Measurements from ENCODE around the gene NXPE3.
A peak's percentile ranks its signal among the peaks of the same experiment; 100 is the strongest.

NXPE3 gene

DNA sequence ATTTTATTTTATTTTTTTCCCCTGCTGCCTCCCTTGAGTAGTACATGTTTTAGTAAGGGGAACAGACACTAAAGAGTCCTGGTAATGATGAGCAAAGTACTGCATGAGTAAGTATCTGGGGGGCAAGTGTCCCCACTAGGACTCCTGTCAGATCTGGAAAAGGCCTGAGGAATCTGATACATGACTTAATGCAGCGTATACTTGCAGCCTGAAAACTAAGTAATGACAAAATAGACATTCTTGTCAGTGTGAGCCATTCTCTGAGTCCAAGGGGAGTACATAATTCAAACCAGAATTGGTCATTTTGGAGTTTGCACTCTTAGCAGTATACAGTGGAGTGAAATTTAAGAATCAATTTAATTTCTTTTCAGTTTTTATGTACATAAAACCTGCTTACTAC lies 27.5 kb downstream of the NXPE3 start:
- TF ChIP-seq MYC (IDR thresholded peaks at IDR 0.05; ENCODE audit: low read depth, low read length), result no peak
- TF ChIP-seq, protein P1, sequence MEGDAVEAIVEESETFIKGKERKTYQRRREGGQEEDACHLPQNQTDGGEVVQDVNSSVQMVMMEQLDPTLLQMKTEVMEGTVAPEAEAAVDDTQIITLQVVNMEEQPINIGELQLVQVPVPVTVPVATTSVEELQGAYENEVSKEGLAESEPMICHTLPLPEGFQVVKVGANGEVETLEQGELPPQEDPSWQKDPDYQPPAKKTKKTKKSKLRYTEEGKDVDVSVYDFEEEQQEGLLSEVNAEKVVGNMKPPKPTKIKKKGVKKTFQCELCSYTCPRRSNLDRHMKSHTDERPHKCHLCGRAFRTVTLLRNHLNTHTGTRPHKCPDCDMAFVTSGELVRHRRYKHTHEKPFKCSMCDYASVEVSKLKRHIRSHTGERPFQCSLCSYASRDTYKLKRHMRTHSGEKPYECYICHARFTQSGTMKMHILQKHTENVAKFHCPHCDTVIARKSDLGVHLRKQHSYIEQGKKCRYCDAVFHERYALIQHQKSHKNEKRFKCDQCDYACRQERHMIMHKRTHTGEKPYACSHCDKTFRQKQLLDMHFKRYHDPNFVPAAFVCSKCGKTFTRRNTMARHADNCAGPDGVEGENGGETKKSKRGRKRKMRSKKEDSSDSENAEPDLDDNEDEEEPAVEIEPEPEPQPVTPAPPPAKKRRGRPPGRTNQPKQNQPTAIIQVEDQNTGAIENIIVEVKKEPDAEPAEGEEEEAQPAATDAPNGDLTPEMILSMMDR (IDR thresholded peaks at IDR 0.05; ENCODE audit: low read depth, low read length), result no peak
- no peak for TF ChIP-seq MAX (IDR thresholded peaks at IDR 0.05; ENCODE audit: low read depth, low read length)
- TF ChIP-seq POLR2A (IDR thresholded peaks at IDR 0.05; ENCODE audit: extremely low read depth, insufficient read length), result no peak
- H3K4me3 ChIP-seq (ENCODE audit: low read depth, low read length), result no peak overlapping the region
- no peak for DNase-seq (ENCODE audit: low read depth)

- H3K4me3 ChIP-seq (ENCODE audit: low read depth, low read length), result no peak overlapping the region
- TF ChIP-seq MAX (IDR thresholded peaks at IDR 0.05; ENCODE audit: low read depth, low read length) (no peak), MYC (IDR thresholded peaks at IDR 0.05; ENCODE audit: low read depth, low read length) (no peak), POLR2A (IDR thresholded peaks at IDR 0.05; ENCODE audit: extremely low read depth, insufficient read length) (no peak)
- TF ChIP-seq, protein P1 (IDR thresholded peaks at IDR 0.05; ENCODE audit: low read depth, low read length), result no peak
- DNase-seq (ENCODE audit: low read depth), result no peak
Observed at GRCh38 chr3:101807888-101808287, 28.9 kb downstream of the NXPE3 start.

GRCh38 chr3:101809178-101810021 lies 30.4 kb downstream of the NXPE3 start:
- TF ChIP-seq, protein P1 (IDR thresholded peaks at IDR 0.05; ENCODE audit: low read depth, low read length), result peak; percentile 36
- no peak for TF ChIP-seq MYC (IDR thresholded peaks at IDR 0.05; ENCODE audit: low read depth, low read length)
- H3K4me3 ChIP-seq (ENCODE audit: low read depth, low read length), result no peak overlapping the region
- peak; percentile 57 for DNase-seq (ENCODE audit: low read depth)

- no peak for DNase-seq (ENCODE audit: low read depth)
- no peak overlapping the region for H3K4me3 ChIP-seq (ENCODE audit: low read depth, low read length)
- TF ChIP-seq MYC (IDR thresholded peaks at IDR 0.05; ENCODE audit: low read depth, low read length) (no peak), MAX (IDR thresholded peaks at IDR 0.05; ENCODE audit: low read depth, low read length) (no peak)
Observed at GRCh38 chr3:101810022-101810418, 31.0 kb downstream of the NXPE3 start.

GRCh38 chr3:101811875-101812274 lies 32.9 kb downstream of the NXPE3 start:
- TF ChIP-seq MYC (IDR thresholded peaks at IDR 0.05; ENCODE audit: low read depth, low read length) (no peak), MAX (IDR thresholded peaks at IDR 0.05; ENCODE audit: low read depth, low read length) (no peak), POLR2A (IDR thresholded peaks at IDR 0.05; ENCODE audit: extremely low read depth, insufficient read length) (no peak)
- TF ChIP-seq, protein P1 (IDR thresholded peaks at IDR 0.05; ENCODE audit: low read depth, low read length), result no peak
- DNase-seq (ENCODE audit: low read depth), result no peak
- H3K4me3 ChIP-seq (ENCODE audit: low read depth, low read length), result no peak overlapping the region

DNA sequence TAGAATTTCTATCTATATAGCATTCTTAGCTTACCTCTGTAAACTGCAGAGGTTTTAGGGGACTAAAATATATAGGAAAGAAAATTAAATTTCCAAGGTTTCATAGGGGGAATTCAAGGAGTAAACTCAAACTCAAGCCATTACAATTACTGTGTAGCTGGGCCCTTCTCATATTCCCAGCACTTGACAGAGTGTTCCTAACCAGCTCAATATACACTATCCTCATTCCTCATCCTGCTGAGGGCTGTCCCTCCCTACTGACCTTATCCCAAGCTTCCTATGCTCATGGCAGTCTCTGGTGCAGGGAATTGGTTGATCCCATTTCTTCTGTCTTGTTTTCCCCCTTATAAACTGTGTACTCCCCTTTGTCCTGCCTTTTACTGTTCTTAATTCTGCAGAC lies 33.9 kb downstream of the NXPE3 start:
- no peak for DNase-seq (ENCODE audit: low read depth)
- TF ChIP-seq, protein P1 (IDR thresholded peaks at IDR 0.05; ENCODE audit: low read depth, low read length), result no peak
- TF ChIP-seq MAX (IDR thresholded peaks at IDR 0.05; ENCODE audit: low read depth, low read length) (no peak), POLR2A (IDR thresholded peaks at IDR 0.05; ENCODE audit: extremely low read depth, insufficient read length) (no peak)
- H3K4me3 ChIP-seq (ENCODE audit: low read depth, low read length), result no peak overlapping the region

Data from NB4 (cell line).